Endothelial cell of umbilical vein (primary cell): Measurements from ENCODE around the gene HS6ST2. TPM values are rescaled to one million over a fixed set of nuclear protein-coding genes. Genes with fewer than 3 reads are reported as not detected.

Source experiments
- BruUV-seq: library from RNA; stranded (reverse); fragments of 400-500 nt; replicated peaks from 2 replicates; lab custom pipeline; 2021; lab: Mats Ljungman, UMichigan
- CTCF ChIA-PET: fragments of 300-600, 350-600 bp; sonication (Branson Sonifier 250); formaldehyde crosslinking; loops from one replicate; lab custom pipeline; 2021; ENCODE audit warnings: antibody characterized with exemption, inconsistent platforms; lab: Charles Lee
- POLR2A ChIA-PET: fragments of 300-600, 350-600 bp; sonication (Branson Sonifier 250); formaldehyde crosslinking; loops from one replicate; lab custom pipeline; 2021; ENCODE audit warnings: antibody characterized with exemption, inconsistent platforms; lab: Charles Lee
- DNase-seq: peaks from one replicate; pipeline ENCODE4 v3.0.0-alpha.2; 2011; ENCODE audit warnings: low read depth, low spot score
- FAIRE-seq: peaks from 2 replicates; lab custom pipeline; 2011; peaks lifted over from hg19 to GRCh38; lab: Jason Lieb, UNC
- H2AFZ ChIP-seq: 2 replicates; pipeline ENCODE4 v1.6.0; 2012; ENCODE audit warnings: low read depth, low read length, control low read depth, inconsistent platforms
- H3K27ac ChIP-seq: 2 replicates; pipeline ENCODE4 v1.5.1; 2011; ENCODE audit warnings: low read depth, mild to moderate bottlenecking, control low read depth, low read length, moderate library complexity; ENCODE audit not compliant: insufficient read depth
- H3K27me3 ChIP-seq, 2 experiments: 2 replicates each; pipeline versions ENCODE4 v1.6.0 to v1.6.1; 2011; ENCODE audit warnings: low read length in 2 of 2, mixed read lengths in 1 of 2; ENCODE audit not compliant: control insufficient read depth in 2 of 2, insufficient read depth in 2 of 2
- H3K36me3 ChIP-seq, 2 experiments: 2 replicates in 1 of 2; 3 replicates in 1 of 2; pipeline ENCODE4 v1.5.1; 2011; ENCODE audit warnings: low read length in 2 of 2, mild to moderate bottlenecking in 1 of 2, moderate library complexity in 1 of 2; ENCODE audit not compliant: control insufficient read depth in 2 of 2, insufficient read depth in 2 of 2; ENCODE audit errors: extremely low read depth in 1 of 2
- H3K4me1 ChIP-seq: 3 replicates; pipeline ENCODE4 v1.5.1; 2011; ENCODE audit warnings: mild to moderate bottlenecking, low read length; ENCODE audit not compliant: control insufficient read depth, insufficient read depth; ENCODE audit errors: extremely low read depth
- H3K4me2 ChIP-seq: 2 replicates; pipeline ENCODE4 v1.6.1; 2011; ENCODE audit warnings: low read length, control low read depth, mixed read lengths; ENCODE audit not compliant: insufficient read depth
- H3K4me3 ChIP-seq, 3 experiments: fragments of 200-600 bp in 1 of 3; sonication (generic), shearing (Covaris generic) in 1 of 3; replicated peaks in 1 of 3; 2 replicates each; pipeline ENCODE4 v1.5.1; 2011 to 2016; ENCODE audit warnings: control low read depth in 3 of 3, low read length in 3 of 3, mild to moderate bottlenecking in 2 of 3, inconsistent platforms in 1 of 3, low read depth in 1 of 3, moderate library complexity in 1 of 3; ENCODE audit not compliant: insufficient read depth in 1 of 3
- H3K79me2 ChIP-seq: 2 replicates; pipeline ENCODE4 v1.6.0; 2012; ENCODE audit warnings: low read length, inconsistent platforms; ENCODE audit not compliant: control insufficient read depth, insufficient read depth
- H3K9ac ChIP-seq: replicated peaks from 2 replicates; pipeline ENCODE3; 2011; ENCODE audit warnings: low read length, control low read depth; ENCODE audit not compliant: insufficient read depth; ENCODE audit errors: extremely low read depth
- H3K9me1 ChIP-seq: replicated peaks from 3 replicates; pipeline ENCODE4 v1.6.0; 2011; ENCODE audit warnings: mild to moderate bottlenecking, low read length; ENCODE audit not compliant: control insufficient read depth, insufficient read depth; ENCODE audit errors: extremely low read depth
- H3K9me3 ChIP-seq: replicated peaks from 2 replicates; pipeline ENCODE4 v1.5.1; 2012; ENCODE audit warnings: low read length, inconsistent platforms; ENCODE audit not compliant: control insufficient read depth, insufficient read depth
- H4K20me1 ChIP-seq: replicated peaks from 2 replicates; pipeline ENCODE3; 2011; ENCODE audit warnings: mild to moderate bottlenecking, low read length; ENCODE audit not compliant: control insufficient read depth, insufficient read depth; ENCODE audit errors: extremely low read depth
- EZH2 ChIP-seq: IDR thresholded peaks from 2 replicates; pipeline ENCODE4 v1.6.1; 2012; ENCODE audit warnings: borderline replicate concordance, low read depth, mild to moderate bottlenecking, moderate library complexity, low read length, inconsistent platforms; ENCODE audit not compliant: severe bottlenecking
- FOS ChIP-seq: IDR thresholded peaks from 2 replicates; pipeline ENCODE4 v1.6.1; 2011; ENCODE audit warnings: mild to moderate bottlenecking, low read length, moderate library complexity, borderline replicate concordance; ENCODE audit not compliant: insufficient read depth
- GATA2 ChIP-seq: IDR thresholded peaks from 2 replicates; pipeline ENCODE4 v1.7.0; 2011; ENCODE audit warnings: low read depth, mild to moderate bottlenecking, moderate library complexity, mixed read lengths, low read length; ENCODE audit not compliant: insufficient read length, insufficient read depth
- JUN ChIP-seq: IDR thresholded peaks from 2 replicates; pipeline ENCODE4 v1.6.1; 2011; ENCODE audit warnings: borderline replicate concordance, low read depth; ENCODE audit not compliant: insufficient read length, insufficient read depth
- MYC ChIP-seq: IDR thresholded peaks from one replicate; pipeline ENCODE4 v1.6.1; 2011; ENCODE audit warnings: mild to moderate bottlenecking, low read depth, low read length
- POLR2A ChIP-seq: IDR thresholded peaks from 2 replicates; pipeline ENCODE4 v1.6.1; 2012; ENCODE audit warnings: low read depth, mild to moderate bottlenecking, control low read depth, low read length
- POLR2AphosphoS5 ChIP-seq: IDR thresholded peaks from 2 replicates; pipeline ENCODE4 v1.6.1; 2012; ENCODE audit warnings: low read depth, mild to moderate bottlenecking, control low read depth, low read length, moderate library complexity; ENCODE audit not compliant: insufficient read depth
- dilution Hi-C: fragments of 300-500 bp; cut with MboI; formaldehyde crosslinking; loops from one replicate; pipeline ENCODE4 v1.15.0; 2019; ENCODE audit warnings: low sequenced_read_pairs; ENCODE audit not compliant: extremely low pct_ligation_motif_present
- intact Hi-C: fragments of 100-400 bp; cut with micrococcal nuclease; formaldehyde crosslinking; loops from one replicate; pipeline ENCODE4 v1.10.0; 2022
- polyA plus RNA-seq, 4 experiments: library from polyadenylated mRNA; depleted of rRNA in 3 of 4; stranded (reverse) in 3 of 4; unstranded in 1 of 4; fragments of >200 nt; gene quantifications; 2 replicates each; pipeline versions ENCODE4 v1.2.1 to v1.2.3, GENCODE V29; 2011 to 2012; ENCODE audit warnings: missing spikeins in 1 of 4
- total RNA-seq: library from RNA; stranded (reverse); gene quantifications from 2 replicates; pipeline ENCODE4 v1.2.3, GENCODE V29; 2021
- TF ChIP-seq, protein P1 (sequence below), 2 donors: IDR thresholded peaks; 1 replicate in 1 of 2; 2 replicates in 1 of 2; pipeline ENCODE4 v1.5.1; 2011; ENCODE audit warnings: low read length in 2 of 2, mild to moderate bottlenecking in 2 of 2, moderate library complexity in 2 of 2, control low read depth in 1 of 2, inconsistent platforms in 1 of 2, low read depth in 1 of 2; ENCODE audit not compliant: insufficient read depth in 1 of 2; ENCODE audit errors: extremely low read depth in 1 of 2
- TF ChIP-seq, protein P2 (sequence below): IDR thresholded peaks from 2 replicates; pipeline ENCODE4 v1.6.1; 2011; ENCODE audit not compliant: insufficient read depth, insufficient read length

Gene HS6ST2
- total and polyA plus RNA-seq, 2 donors (not counting 3 experiments of a cell fraction or from before 2014, with no cell fraction given) = 0.49 to 0.84 TPM

DNA sequence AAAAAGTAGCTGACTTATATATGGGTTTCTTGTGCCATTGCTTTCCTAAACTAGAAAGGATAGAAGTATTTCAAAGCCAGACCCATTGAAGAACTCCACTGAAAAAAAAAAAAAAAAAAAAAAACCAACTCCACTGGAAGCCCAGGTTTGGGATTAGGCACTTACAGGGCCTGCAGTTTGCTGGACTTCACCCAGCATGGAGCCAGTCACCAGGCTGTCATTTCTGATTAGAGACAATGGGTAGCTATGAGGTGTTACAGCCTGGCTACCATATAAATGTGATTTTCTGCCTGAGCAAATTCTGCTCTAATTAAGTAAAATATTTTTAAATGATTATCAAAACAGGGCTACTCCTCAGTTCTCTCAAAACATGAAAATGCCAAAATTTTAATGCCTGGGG lies 49.5 kb downstream of the HS6ST2 start:
- Histone ChIP-seq H3K4me3 (no peak overlapping the region), H3K9me3 (no peaks in the 10 kb centered on the region), H3K9me1 (no peaks in the 10 kb centered on the region), H3K4me1 (peaks cover under 1% of the 10 kb centered on the region), H4K20me1 (no peaks in the 10 kb centered on the region), H3K4me2 (no peak overlapping the region), H3K9ac (no peak overlapping the region), H2AFZ (no peak overlapping the region), H3K27me3 (no peaks in the 10 kb centered on the region), H3K36me3 (no peaks in the 10 kb centered on the region), H3K79me2 (no peaks in the 10 kb centered on the region), H3K27ac (no peak overlapping the region)
- BruUV-seq = no TSS peak
- FAIRE-seq = no peak
- POLR2A ChIA-PET = no interaction called here
- dilution Hi-C loops (no loop called here), intact Hi-C loops (no loop called here)
- no peak for DNase-seq
- TF ChIP-seq, protein P1, sequence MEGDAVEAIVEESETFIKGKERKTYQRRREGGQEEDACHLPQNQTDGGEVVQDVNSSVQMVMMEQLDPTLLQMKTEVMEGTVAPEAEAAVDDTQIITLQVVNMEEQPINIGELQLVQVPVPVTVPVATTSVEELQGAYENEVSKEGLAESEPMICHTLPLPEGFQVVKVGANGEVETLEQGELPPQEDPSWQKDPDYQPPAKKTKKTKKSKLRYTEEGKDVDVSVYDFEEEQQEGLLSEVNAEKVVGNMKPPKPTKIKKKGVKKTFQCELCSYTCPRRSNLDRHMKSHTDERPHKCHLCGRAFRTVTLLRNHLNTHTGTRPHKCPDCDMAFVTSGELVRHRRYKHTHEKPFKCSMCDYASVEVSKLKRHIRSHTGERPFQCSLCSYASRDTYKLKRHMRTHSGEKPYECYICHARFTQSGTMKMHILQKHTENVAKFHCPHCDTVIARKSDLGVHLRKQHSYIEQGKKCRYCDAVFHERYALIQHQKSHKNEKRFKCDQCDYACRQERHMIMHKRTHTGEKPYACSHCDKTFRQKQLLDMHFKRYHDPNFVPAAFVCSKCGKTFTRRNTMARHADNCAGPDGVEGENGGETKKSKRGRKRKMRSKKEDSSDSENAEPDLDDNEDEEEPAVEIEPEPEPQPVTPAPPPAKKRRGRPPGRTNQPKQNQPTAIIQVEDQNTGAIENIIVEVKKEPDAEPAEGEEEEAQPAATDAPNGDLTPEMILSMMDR (IDR thresholded peaks at IDR 0.05; ENCODE audit: extremely low read depth in 1 of 2, insufficient read depth in 1 of 2, low read depth in 1 of 2, low read length in 2 of 2) = no peak
- TF ChIP-seq, protein P2, sequence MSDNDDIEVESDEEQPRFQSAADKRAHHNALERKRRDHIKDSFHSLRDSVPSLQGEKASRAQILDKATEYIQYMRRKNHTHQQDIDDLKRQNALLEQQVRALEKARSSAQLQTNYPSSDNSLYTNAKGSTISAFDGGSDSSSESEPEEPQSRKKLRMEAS = no peak
- no peak for TF ChIP-seq POLR2A
- no peak for TF ChIP-seq GATA2
- TF ChIP-seq MYC = no peak
- no peak for TF ChIP-seq POLR2AphosphoS5
- no peak for TF ChIP-seq JUN
- no peak for TF ChIP-seq EZH2
- TF ChIP-seq FOS = no peak
- CTCF ChIA-PET = no interaction called here
